Astrocyte of the spinal cord (primary cell): ENCODE data around the gene SEC14L1.

Experiments
- DNase-seq: peaks from one replicate; pipeline ENCODE4 v3.0.0; 2011; ENCODE audit warnings: low read depth, low spot score
- H3K4me3 ChIP-seq: 2 replicates; pipeline ENCODE4 v1.5.1; 2011; ENCODE audit warnings: low read depth, mild to moderate bottlenecking, low read length, moderate library complexity
- in situ Hi-C: cut with HindIII; loops from 2 replicates; pipeline ENCODE4 v1.10.0; 2017; ENCODE audit warnings: low sequenced_read_pairs
- TF ChIP-seq, protein P1 (sequence below): IDR thresholded peaks from 2 replicates; pipeline ENCODE4 v1.5.1; 2012; ENCODE audit warnings: low read depth, mild to moderate bottlenecking, low read length, inconsistent platforms

SEC14L1 gene

DNA sequence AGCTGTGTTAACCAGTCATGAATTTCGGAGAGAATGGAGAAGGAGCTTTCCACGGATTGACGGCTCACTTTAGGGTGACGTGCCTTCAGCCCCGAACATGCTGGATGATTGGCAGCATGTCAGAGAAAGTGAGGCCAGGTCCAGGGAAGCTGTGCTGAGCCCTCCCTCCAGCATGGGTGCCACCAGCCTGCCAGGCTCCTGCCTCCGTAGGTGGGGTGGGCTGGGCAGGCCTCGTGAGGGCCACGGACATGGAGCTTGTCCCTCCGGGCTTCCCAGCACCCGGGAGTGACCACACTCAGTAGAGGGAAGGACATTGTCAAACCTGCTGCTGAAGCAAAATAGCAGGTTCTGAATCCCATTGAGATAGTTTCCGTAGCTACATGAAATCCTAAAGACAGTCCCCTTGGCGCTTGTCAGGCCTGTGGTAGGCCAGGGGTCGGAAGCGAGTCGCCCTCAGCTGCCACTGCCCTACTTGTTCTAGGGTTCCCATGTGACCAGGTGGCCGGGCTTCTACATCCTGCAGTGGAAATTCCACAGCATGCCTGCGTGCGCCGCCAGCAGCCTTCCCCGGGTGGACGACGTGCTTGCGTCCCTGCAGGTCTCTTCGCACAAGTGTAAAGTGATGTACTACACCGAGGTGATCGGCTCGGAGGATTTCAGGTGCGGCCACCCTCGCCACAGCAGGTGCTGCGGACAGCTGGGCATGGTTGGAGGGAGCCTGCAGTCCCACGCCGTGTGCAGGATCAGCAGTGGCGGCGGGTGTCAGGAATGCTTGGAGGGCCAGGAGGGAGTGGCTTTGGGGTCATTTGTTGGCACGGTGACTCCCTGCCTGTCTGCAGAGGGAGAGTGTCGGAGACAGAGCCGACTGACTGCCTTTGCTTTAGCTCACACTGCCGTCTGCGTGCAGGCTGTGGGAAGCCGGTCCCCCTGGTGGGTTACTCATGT is 72.3 kb downstream of the SEC14L1 start:
- no peak overlapping the region for H3K4me3 ChIP-seq
- in situ Hi-C loops, result no loop called here
- no peak for DNase-seq
- TF ChIP-seq, protein P1, sequence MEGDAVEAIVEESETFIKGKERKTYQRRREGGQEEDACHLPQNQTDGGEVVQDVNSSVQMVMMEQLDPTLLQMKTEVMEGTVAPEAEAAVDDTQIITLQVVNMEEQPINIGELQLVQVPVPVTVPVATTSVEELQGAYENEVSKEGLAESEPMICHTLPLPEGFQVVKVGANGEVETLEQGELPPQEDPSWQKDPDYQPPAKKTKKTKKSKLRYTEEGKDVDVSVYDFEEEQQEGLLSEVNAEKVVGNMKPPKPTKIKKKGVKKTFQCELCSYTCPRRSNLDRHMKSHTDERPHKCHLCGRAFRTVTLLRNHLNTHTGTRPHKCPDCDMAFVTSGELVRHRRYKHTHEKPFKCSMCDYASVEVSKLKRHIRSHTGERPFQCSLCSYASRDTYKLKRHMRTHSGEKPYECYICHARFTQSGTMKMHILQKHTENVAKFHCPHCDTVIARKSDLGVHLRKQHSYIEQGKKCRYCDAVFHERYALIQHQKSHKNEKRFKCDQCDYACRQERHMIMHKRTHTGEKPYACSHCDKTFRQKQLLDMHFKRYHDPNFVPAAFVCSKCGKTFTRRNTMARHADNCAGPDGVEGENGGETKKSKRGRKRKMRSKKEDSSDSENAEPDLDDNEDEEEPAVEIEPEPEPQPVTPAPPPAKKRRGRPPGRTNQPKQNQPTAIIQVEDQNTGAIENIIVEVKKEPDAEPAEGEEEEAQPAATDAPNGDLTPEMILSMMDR, result no peak

DNA sequence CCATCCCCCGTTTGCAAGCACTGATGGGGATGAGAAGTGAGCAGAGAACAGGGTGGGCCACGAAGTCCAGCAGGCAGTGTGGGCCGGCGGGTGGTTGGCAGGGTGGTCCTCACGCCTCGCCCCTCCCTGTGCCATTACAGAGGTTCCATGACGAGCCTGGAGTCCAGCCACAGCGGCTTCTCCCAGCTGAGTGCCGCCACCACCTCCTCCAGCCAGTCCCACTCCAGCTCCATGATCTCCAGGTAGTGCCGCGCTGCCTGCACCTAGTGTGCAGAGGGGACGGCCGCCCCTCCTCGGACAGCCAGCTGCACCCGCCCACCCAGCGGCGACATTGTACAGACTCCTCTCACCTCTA is 73.0 kb downstream of the SEC14L1 start:
- no peak for DNase-seq
- in situ Hi-C loops, result no loop called here
- TF ChIP-seq, protein P1, result no peak
- H3K4me3 ChIP-seq, result no peak overlapping the region

DNA sequence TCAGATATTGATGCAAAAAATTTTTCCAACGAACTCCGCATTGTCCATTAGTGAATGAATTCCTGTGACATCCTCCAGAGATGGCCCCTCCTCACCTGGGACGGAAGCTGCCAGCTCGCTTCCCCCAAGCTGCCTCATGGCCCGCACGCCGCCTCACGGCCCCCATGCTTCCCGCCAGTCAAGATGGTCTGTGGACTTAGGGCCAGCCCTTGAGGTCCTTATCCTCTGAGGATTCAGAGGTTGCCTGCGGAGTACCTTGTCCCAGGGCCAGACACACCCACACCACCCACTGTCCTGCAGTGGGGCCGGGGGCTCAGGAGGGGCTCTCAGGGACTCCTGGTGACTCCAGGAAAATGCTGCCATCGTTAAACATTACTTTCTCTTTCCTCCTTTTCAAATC is 73.6 kb downstream of the SEC14L1 start:
- in situ Hi-C loops, result no loop called here
- DNase-seq, result no peak
- TF ChIP-seq, protein P1, result no peak
- H3K4me3 ChIP-seq, result no peak overlapping the region

DNA sequence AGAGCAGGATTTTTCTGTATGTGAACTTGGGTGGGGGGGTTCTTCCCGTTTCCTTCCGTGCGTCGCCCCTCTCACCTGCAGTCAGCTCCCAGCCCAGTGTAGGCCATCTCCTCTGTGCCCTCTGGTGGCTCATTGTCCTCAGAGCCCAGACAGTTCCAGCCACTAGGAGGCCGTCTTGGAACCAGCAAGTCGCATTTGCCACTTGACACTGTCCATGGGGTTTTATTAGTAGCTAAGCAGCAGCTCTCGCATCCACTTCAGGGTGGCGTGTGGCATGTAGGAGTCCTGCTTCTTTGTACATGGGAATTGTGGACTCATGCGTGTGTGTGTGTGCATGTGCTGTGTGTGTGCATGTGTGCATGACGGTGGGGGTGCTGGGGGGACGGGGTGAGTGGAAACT is 74.0 kb downstream of the SEC14L1 start:
- peak; percentile 26 for DNase-seq
- in situ Hi-C loops, result no loop called here
- TF ChIP-seq, protein P1, result peak; percentile 61
- H3K4me3 ChIP-seq, result no peak overlapping the region

DNA sequence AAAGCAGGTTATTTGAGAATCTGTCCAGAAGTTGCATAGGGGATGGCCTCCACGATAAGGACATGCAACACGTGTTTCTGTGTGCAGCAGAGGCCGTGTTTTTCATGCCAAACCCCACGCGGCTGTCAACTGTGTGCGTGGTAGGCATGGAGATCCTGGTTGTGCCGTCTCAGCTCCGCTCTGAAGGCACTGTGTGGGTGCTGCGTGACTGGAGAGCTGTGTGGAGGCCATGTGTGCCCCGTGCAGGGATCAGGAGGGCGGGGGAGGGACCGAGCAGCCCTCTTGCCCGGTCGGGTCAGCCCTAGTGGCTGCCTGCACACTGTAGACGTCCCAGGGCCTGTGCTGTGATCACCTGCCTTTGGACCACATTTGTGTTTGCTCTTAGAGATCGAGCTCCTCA is 74.5 kb downstream of the SEC14L1 start:
- in situ Hi-C loops, result no loop called here
- DNase-seq, result no peak
- H3K4me3 ChIP-seq, result no peak overlapping the region
- TF ChIP-seq, protein P1, result no peak

DNA sequence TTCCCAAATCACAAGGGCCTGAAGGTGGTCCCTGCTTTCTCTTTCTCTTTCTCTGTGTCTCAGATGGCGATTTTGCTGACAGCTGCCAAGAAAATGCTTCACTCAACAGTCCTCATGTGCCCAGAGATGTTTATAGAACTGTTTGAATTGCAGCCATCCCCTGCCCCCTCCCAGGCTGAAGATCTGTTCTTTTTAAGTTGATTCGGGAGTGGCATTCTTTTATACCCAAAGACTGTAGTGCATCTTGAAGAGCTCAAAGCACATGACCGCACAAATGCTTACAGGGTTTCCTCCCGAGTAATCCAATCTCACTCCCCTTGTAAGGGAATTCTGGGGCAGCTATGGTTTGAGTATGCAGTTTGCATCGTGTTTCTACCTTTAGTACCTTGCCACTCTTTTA is 75.7 kb downstream of the SEC14L1 start:
- no peak overlapping the region for H3K4me3 ChIP-seq
- TF ChIP-seq, protein P1, result no peak
- in situ Hi-C loops, result no loop called here

More for the DNA sequence above, 75.7 kb downstream of the SEC14L1 start:
- no peak for DNase-seq
